Measurements from ENCODE around the gene EPAS1.

- TF ChIP-seq CTCF (IDR thresholded peaks at IDR 0.05; ENCODE audit: low read length) (no peak), EZH2phosphoT487 (IDR thresholded peaks at IDR 0.05; ENCODE audit: low read length) (no peak), EZH2 (optimal IDR thresholded peaks at IDR 0.05; ENCODE audit: low read depth, low read length) (no peak)
Measured at GRCh38 chr2:46404181-46404759, 107.1 kb downstream of the EPAS1 start.

Measured in MM.1S (cell line).